Fibroblast of skin of back (primary cell): Measurements from ENCODE around the gene SLC7A10.

Source experiments
- DNase-seq: peaks from one replicate; pipeline ENCODE4 v3.0.0-alpha.2; 2013

The SLC7A10 gene

GRCh38 chr19:33254245-33254824 lies 28.7 kb upstream of the SLC7A10 start:
- DNase-seq, result no peak

- DNase-seq, result no peak
These were observed 27.3 kb upstream of the SLC7A10 start for GRCh38 chr19:33252971-33253370.

- DNase-seq, result no peak
These were observed 26.8 kb upstream of the SLC7A10 start for GRCh38 chr19:33252418-33252962.

- no peak for DNase-seq
These were observed 26.0 kb upstream of the SLC7A10 start for GRCh38 chr19:33251526-33252090.

GRCh38 chr19:33251076-33251475 lies 25.4 kb upstream of the SLC7A10 start:
- DNase-seq, result no peak

- DNase-seq, result no peak
These were observed 24.9 kb upstream of the SLC7A10 start for GRCh38 chr19:33250500-33250899.

- DNase-seq, result no peak
These were observed 24.2 kb upstream of the SLC7A10 start for GRCh38 chr19:33249740-33250366.

GRCh38 chr19:33248954-33249613 lies 23.4 kb upstream of the SLC7A10 start:
- DNase-seq, result no peak

GRCh38 chr19:33248553-33248953 lies 22.9 kb upstream of the SLC7A10 start:
- no peak for DNase-seq

- no peak for DNase-seq
These were observed 22.5 kb upstream of the SLC7A10 start for GRCh38 chr19:33248104-33248503.

GRCh38 chr19:33247441-33247819 lies 21.8 kb upstream of the SLC7A10 start:
- DNase-seq, result no peak

- DNase-seq, result no peak
These were observed 21.2 kb upstream of the SLC7A10 start for GRCh38 chr19:33246709-33247440.

GRCh38 chr19:33245948-33246708 lies 20.5 kb upstream of the SLC7A10 start:
- no peak for DNase-seq

GRCh38 chr19:33242911-33243310 lies 17.3 kb upstream of the SLC7A10 start:
- no peak for DNase-seq

- no peak for DNase-seq
These were observed 16.5 kb upstream of the SLC7A10 start for GRCh38 chr19:33242131-33242530.

- DNase-seq, result no peak
These were observed 16.0 kb upstream of the SLC7A10 start for GRCh38 chr19:33241530-33242101.

- DNase-seq, result no peak
These were observed 15.5 kb upstream of the SLC7A10 start for GRCh38 chr19:33241091-33241529.

GRCh38 chr19:33240181-33240771 lies 14.6 kb upstream of the SLC7A10 start:
- no peak for DNase-seq

- no peak for DNase-seq
These were observed 13.7 kb upstream of the SLC7A10 start for GRCh38 chr19:33239223-33239975.

- no peak for DNase-seq
These were observed 13.0 kb upstream of the SLC7A10 start for GRCh38 chr19:33238481-33239149.
